ENCODE measurements around the gene ACP3. TPM values are rescaled to one million over a fixed set of nuclear protein-coding genes. Genes with fewer than 3 reads are reported as not detected.

Gene ACP3, protein sequence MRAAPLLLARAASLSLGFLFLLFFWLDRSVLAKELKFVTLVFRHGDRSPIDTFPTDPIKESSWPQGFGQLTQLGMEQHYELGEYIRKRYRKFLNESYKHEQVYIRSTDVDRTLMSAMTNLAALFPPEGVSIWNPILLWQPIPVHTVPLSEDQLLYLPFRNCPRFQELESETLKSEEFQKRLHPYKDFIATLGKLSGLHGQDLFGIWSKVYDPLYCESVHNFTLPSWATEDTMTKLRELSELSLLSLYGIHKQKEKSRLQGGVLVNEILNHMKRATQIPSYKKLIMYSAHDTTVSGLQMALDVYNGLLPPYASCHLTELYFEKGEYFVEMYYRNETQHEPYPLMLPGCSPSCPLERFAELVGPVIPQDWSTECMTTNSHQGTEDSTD
- total RNA-seq = 19.9 TPM
- long read RNA-seq, transcript ACPP-202 (11 exons, 1,783 nt) = major isoform, 5 of 11 reads
- long read RNA-seq, partial matches to known transcripts = 1 of 11 reads
- long read RNA-seq, other reads (novel, unspliced or antisense) = 1 of 11 reads

GRCh38 chr3:132317229-132317948, at the start of gene ACP3:
TSS of gene ACP3 (plus strand) at chr3:132317407. CDS start at chr3:132317457, 50 bp downstream.
- no peak for TF ChIP-seq CTCF (IDR thresholded peaks at IDR 0.05)
- intact Hi-C loops (cut with DNase I) = no loop called here
- ATAC-seq (peak; percentile 96 to 97), DNase-seq (peak; percentile 70)
- no peaks in the 10 kb centered on the region for H3K36me3 ChIP-seq
- H3K4me1 ChIP-seq = peaks cover 12% of the 10 kb centered on the region
- H3K4me3 ChIP-seq = peak within 1 kb of the TSS; percentile 41
- no peaks in the 10 kb centered on the region for H3K9me3 ChIP-seq
- H3K27ac ChIP-seq = peak within 1 kb of the TSS; percentile 86
- H3K27me3 ChIP-seq (ENCODE audit: low read depth) = no peaks in the 10 kb centered on the region

GRCh38 chr3:132268956-132269355, 48.3 kb upstream of the ACP3 start:
- peak; percentile 38 for TF ChIP-seq CTCF (IDR thresholded peaks at IDR 0.05)
- DNase-seq = no peak
- no peak overlapping the region for H3K27ac ChIP-seq
- intact Hi-C loops (cut with DNase I) = no loop called here
- H3K36me3 ChIP-seq = no peaks in the 10 kb centered on the region
- no peaks in the 10 kb centered on the region for H3K9me3 ChIP-seq
- no peak overlapping the region for H3K4me3 ChIP-seq
- peaks cover 3% of the 10 kb centered on the region for H3K4me1 ChIP-seq
- no peaks in the 10 kb centered on the region for H3K27me3 ChIP-seq (ENCODE audit: low read depth)
- ATAC-seq = no peak

DNA sequence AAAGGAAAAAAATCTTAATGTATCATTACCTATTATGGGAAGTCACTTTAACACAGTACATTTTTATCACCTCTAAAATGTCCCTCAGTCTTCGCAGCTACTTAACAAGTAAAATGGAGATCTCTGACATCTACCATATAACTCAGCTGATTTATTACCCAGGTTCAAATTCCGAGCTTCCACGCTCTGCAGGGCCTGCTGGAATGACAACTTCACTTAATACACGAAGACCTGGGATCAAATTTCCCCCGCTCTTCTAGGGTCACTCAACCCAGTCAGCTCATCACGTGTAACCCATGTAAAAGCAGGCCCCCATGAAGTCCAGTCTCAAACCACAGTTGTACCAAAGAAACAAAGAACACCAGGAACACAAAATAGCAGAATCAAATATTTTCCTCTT, 44.2 kb upstream of the ACP3 start:
- Histone ChIP-seq H3K27ac (no peak overlapping the region), H3K4me3 (no peak overlapping the region), H3K27me3 (ENCODE audit: low read depth) (no peaks in the 10 kb centered on the region), H3K4me1 (no peaks in the 10 kb centered on the region), H3K36me3 (no peaks in the 10 kb centered on the region), H3K9me3 (no peaks in the 10 kb centered on the region)
- DNase-seq (no peak), ATAC-seq (no peak)
- TF ChIP-seq CTCF (IDR thresholded peaks at IDR 0.05) = no peak
- intact Hi-C loops (cut with DNase I) = no loop called here

- TF ChIP-seq CTCF (IDR thresholded peaks at IDR 0.05) = no peak
- intact Hi-C loops (cut with DNase I) = no loop called here
- Histone ChIP-seq H3K9me3 (no peaks in the 10 kb centered on the region), H3K36me3 (no peaks in the 10 kb centered on the region), H3K27ac (no peak overlapping the region), H3K27me3 (ENCODE audit: low read depth) (no peaks in the 10 kb centered on the region), H3K4me3 (no peak overlapping the region), H3K4me1 (no peaks in the 10 kb centered on the region)
- ATAC-seq (no peak), DNase-seq (no peak)
Observed at GRCh38 chr3:132276228-132276906, 40.8 kb upstream of the ACP3 start.

DNA sequence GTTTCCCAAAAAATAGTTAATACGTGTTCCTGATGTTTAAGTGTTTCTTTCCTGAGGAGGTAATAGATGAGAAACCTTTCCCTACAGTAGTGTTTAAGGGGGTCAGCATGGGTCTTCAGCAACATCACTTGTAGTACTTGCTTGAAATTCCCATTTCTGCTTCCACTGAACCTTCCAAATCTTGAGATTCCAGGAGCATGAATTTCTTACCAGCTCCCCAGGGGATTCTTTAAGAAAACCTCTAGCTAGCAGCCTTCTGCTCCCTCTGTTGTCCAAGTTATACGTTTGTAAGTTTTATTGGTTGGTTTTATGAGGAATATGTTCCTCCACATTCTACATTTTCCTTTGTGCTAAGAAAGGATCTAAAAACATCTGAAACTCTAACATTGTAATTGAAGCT, 38.2 kb upstream of the ACP3 start:
- no peak overlapping the region for H3K27ac ChIP-seq
- no peak for DNase-seq
- ATAC-seq = no peak
- H3K27me3 ChIP-seq (ENCODE audit: low read depth) = no peaks in the 10 kb centered on the region
- no peaks in the 10 kb centered on the region for H3K36me3 ChIP-seq
- intact Hi-C loops (cut with DNase I) = no loop called here
- H3K4me1 ChIP-seq = peaks cover 4% of the 10 kb centered on the region
- no peak overlapping the region for H3K4me3 ChIP-seq
- H3K9me3 ChIP-seq = no peaks in the 10 kb centered on the region
- TF ChIP-seq CTCF (IDR thresholded peaks at IDR 0.05) = no peak

All from lower lobe of right lung (tissue), 2 donors.